Common myeloid progenitor, CD34-positive (primary cell): ENCODE measurements around the gene VPS8.
"Not testable (repeated sequence)": the region's sequence is repeated elsewhere in the genome, so short reads cannot be mapped to it uniquely, and the experiment has no call there.

Source experiments
- CTCF ChIA-PET: fragments of 350-600 bp; sonication (Branson Sonifier 250); formaldehyde crosslinking; loops from one replicate; lab custom pipeline; 2021; ENCODE audit warnings: antibody characterized with exemption; lab: Charles Lee
- POLR2A ChIA-PET: fragments of 350-600 bp; sonication (Branson Sonifier 250); formaldehyde crosslinking; loops from one replicate; lab custom pipeline; 2021; ENCODE audit warnings: antibody characterized with exemption; lab: Charles Lee
- DNase-seq, 3 donors: peaks; one replicate each; pipeline versions ENCODE4 v3.0.0 to v3.0.0-alpha.2; 2013
- H3K27ac ChIP-seq, 2 experiments: 1 replicate in 1 of 2; 2 replicates in 1 of 2; pipeline ENCODE4 v1.7.0; 2013; ENCODE audit warnings: inconsistent platforms in 2 of 2, low read length in 2 of 2, mild to moderate bottlenecking in 2 of 2, low read depth in 1 of 2, moderate library complexity in 1 of 2; ENCODE audit not compliant: severe bottlenecking in 2 of 2, insufficient read depth in 1 of 2, poor library complexity in 1 of 2
- H3K27me3 ChIP-seq, 5 experiments: replicated peaks in 2 of 5; 1 replicate in 3 of 5; 2 replicates in 2 of 5; pipeline versions ENCODE4 v1.6.1 to v1.7.0; 2013; ENCODE audit warnings: low read length in 4 of 5, mild to moderate bottlenecking in 2 of 5, moderate library complexity in 2 of 5, inconsistent platforms in 1 of 5; ENCODE audit not compliant: insufficient read depth in 5 of 5, control insufficient read depth in 4 of 5
- H3K36me3 ChIP-seq, 4 experiments: 1 replicate in 2 of 4; 2 replicates in 2 of 4; pipeline versions ENCODE4 v1.6.1 to v1.7.0; 2013; ENCODE audit warnings: low read length in 3 of 4, control low read depth in 1 of 4, mild to moderate bottlenecking in 1 of 4; ENCODE audit not compliant: control insufficient read depth in 4 of 4, insufficient read depth in 4 of 4
- H3K4me1 ChIP-seq, 4 experiments: 1 replicate in 3 of 4; 2 replicates in 1 of 4; pipeline versions ENCODE4 v1.6.1 to v1.7.1; 2013; ENCODE audit warnings: low read length in 3 of 4, mild to moderate bottlenecking in 3 of 4, control low read depth in 1 of 4, inconsistent platforms in 1 of 4, moderate library complexity in 1 of 4; ENCODE audit not compliant: control insufficient read depth in 4 of 4, insufficient read depth in 4 of 4; ENCODE audit errors: control extremely low read depth in 1 of 4
- H3K4me3 ChIP-seq, 7 experiments: 1 replicate in 4 of 7; 2 replicates in 3 of 7; pipeline versions ENCODE4 v1.5.1 to v1.7.0; 2013; ENCODE audit warnings: mild to moderate bottlenecking in 7 of 7, low read length in 6 of 7, moderate library complexity in 6 of 7, inconsistent platforms in 2 of 7, low read depth in 2 of 7, control low read depth in 1 of 7; ENCODE audit not compliant: insufficient read depth in 4 of 7, control insufficient read depth in 1 of 7; ENCODE audit errors: extremely low read depth in 1 of 7
- H3K9me3 ChIP-seq, 5 experiments: 1 replicate in 4 of 5; 2 replicates in 1 of 5; pipeline versions ENCODE4 v1.6.1 to v1.7.1; 2013; ENCODE audit warnings: low read length in 4 of 5, mild to moderate bottlenecking in 2 of 5, inconsistent platforms in 1 of 5, low read depth in 1 of 5, moderate library complexity in 1 of 5; ENCODE audit not compliant: control insufficient read depth in 4 of 5, insufficient read depth in 2 of 5; ENCODE audit errors: control extremely low read depth in 1 of 5
- WGBS: methylation state at CpG from one replicate; pipeline ENCODE4 v1.1.5; 2013; ENCODE audit not compliant: insufficient coverage; 5-methylcytosine and 5-hydroxymethylcytosine counted together

Gene VPS8

DNA sequence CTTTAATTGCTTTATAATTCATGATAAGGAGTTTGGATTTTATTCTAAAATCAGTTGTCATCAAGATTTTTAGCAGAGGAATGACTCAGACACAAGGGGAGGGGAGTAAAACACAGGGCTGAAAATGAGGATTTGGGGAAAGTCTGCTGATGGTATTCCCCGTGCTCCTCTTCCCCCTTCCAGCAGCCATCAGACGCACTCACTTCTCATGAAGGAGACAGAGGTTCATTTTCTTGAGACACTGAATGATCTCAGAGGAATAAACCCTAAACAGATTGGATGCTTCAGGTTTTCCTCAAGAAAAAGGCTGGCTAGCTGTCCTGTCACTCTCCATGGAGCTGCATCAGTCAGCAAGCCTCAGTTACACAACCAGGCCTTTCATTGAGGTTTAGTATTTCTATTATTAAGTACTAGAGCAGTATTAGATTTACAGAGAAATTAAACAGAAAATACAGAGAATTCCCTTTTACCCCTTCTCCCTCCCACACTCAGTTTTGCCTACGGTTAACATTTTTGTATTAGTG lies 174.5 kb downstream of the VPS8 start:
- peaks cover 0 to 3% (median 0%) of the 10 kb centered on the region in 5 experiments for H3K9me3 ChIP-seq
- H3K27me3 ChIP-seq: no peaks in the 10 kb centered on the region
- peaks cover 0 to 9% (median 1%) of the 10 kb centered on the region in 4 experiments for H3K4me1 ChIP-seq
- no peak for DNase-seq
- ChIA-PET POLR2A (no interaction called here), CTCF (interaction anchor here (1.4 kb wide), 1 partner anchor 12 kb away, joined by 3 read pairs; no protein-coding TSS in a partner anchor)
- WGBS: 100% methylated on average over 2 of the region's 3 CpGs
- peaks cover 15 to 33% (median 24%) of the 10 kb centered on the region in 4 experiments for H3K36me3 ChIP-seq
- H3K27ac ChIP-seq: no peak overlapping the region
- H3K4me3 ChIP-seq: no peak overlapping the region

DNA sequence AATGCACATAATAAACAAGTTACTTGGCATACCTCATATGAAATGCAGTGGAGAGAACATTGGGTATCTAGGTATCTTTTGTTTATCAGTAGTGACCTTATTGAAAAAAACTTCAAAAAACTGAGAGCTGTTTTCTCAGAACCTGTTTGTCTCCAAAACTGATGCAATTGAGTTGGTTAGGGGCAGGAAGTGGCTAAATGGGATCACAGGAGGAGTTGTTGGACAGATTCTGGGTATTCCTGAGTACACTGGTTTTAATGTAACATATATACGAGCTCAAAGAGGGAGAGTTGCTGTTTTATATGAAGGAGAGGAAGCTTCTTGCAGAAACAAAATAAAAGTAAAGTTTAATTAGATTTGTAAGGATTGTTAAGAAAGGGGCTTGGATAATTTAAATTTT lies 181.4 kb downstream of the VPS8 start:
- CTCF ChIA-PET: no interaction called here
- WGBS: 100% methylated on average over 1 of the region's 1 CpG

DNA sequence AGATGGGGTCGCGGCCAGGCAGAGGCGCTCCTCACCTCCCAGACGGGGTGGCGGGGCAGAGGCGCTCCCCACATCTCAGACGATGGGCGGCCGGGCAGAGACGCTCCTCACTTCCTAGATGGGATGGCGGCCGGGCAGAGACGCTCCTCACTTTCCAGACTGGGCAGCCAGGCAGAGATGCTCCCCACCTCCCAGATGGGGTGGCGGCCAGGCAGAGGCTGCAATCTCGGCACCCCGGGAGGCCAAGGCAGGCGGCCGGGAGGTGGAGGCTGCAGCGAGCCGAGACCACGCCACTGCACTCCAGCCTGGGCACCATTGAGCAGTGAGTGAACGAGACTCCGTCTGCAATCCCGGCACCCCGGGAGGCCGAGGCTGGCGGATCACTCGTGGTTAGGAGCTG lies 191.9 kb downstream of the VPS8 start:
- POLR2A ChIA-PET, H3K4me1 ChIP-seq, H3K9me3 ChIP-seq, CTCF ChIA-PET, H3K27ac ChIP-seq, DNase-seq, H3K4me3 ChIP-seq, H3K27me3 ChIP-seq: not testable (repeated sequence)
- 100% methylated on average over 2 of the region's 28 CpGs for WGBS
- H3K36me3 ChIP-seq: peaks cover 20 to 65% (median 34%) of the 10 kb centered on the region in 4 experiments

More for the DNA sequence above, 181.4 kb downstream of the VPS8 start:
- H3K4me1 ChIP-seq: no peaks in the 10 kb centered on the region
- no peak overlapping the region for H3K27ac ChIP-seq
- H3K36me3 ChIP-seq: peaks cover 23 to 47% (median 35%) of the 10 kb centered on the region in 4 experiments
- peaks cover 0 to 2% (median under 1%) of the 10 kb centered on the region in 5 experiments for H3K9me3 ChIP-seq
- POLR2A ChIA-PET: no interaction called here
- no peak for DNase-seq
- H3K27me3 ChIP-seq: no peaks in the 10 kb centered on the region
- H3K4me3 ChIP-seq: no peak overlapping the region

DNA sequence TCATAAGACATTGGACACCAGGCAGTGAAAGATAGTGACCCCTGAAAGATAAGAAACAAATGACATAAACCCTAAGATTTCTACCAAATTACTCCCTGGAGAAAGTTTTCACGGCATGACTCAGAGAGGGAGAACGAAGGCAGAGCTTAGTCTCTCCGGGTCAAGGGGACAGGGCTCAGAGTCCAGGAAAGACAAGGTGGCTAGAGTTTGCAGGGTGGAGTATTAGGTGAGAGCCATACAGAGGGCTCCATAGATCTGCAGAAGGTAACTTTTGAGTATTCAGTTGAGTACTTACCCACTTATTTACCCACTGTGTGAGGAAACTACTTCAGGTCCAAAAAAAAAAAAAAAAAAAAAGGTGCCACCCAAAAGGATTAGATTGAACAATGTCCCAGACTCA lies 197.7 kb downstream of the VPS8 start:
- Histone ChIP-seq H3K4me1 (peaks cover 0 to 2% (median 0%) of the 10 kb centered on the region in 4 experiments), H3K27ac (no peak overlapping the region), H3K36me3 (peaks cover 11 to 60% (median 25%) of the 10 kb centered on the region in 4 experiments), H3K27me3 (no peaks in the 10 kb centered on the region), H3K4me3 (no peak overlapping the region), H3K9me3 (peaks cover 5 to 40% (median 20%) of the 10 kb centered on the region in 5 experiments)
- WGBS: no CpG with 5 or more reads among the region's 3 CpGs
- CTCF ChIA-PET: no interaction called here
- POLR2A ChIA-PET: no interaction called here
- no peak for DNase-seq

DNA sequence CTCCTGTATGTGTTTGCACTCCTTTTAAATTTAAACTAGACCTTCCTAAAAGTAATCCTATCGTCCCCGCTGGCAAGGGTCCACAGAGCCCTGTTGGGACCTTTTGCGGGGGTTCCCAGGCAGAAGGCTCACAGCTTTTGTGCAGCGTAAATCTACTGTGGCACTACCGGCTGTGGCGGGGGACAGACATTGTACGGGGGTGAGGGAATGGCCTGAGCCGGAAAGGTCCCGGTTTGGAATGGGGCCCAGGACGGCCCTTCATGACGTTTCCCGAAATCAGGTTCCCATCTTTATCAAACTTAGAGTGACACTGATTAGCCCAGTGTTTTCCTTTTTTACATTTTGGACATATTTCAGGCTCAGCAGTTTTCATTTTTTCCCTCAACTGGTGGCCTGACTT lies 205.6 kb downstream of the VPS8 start:
- peaks cover 0 to 26% (median 9%) of the 10 kb centered on the region in 5 experiments for H3K9me3 ChIP-seq
- H3K4me1 ChIP-seq, H3K27me3 ChIP-seq, H3K27ac ChIP-seq, CTCF ChIA-PET, POLR2A ChIA-PET, DNase-seq, H3K4me3 ChIP-seq: not testable (repeated sequence)
- H3K36me3 ChIP-seq: peaks cover 5 to 44% (median 12%) of the 10 kb centered on the region in 4 experiments
- 100% methylated on average over 6 of the region's 12 CpGs for WGBS

DNA sequence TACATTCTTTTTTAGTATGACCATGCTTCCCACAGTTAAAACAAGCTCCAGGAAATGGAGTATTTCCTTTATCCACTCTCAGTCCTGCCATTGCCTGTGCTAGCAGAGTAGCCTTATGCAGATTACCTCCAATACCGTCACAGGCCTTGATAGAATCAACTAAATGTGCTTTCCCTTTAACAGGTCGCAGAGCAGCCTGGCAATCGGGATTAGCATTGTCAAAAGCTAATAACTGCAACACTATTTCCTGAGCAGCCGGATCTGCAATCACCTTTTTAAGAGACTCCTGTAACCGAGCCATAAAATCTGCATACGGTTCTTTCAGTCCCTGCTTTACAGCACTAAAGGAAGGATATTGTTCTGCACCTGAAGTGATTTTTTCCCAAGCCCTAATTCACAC lies 206.0 kb downstream of the VPS8 start:
- H3K4me3 ChIP-seq, CTCF ChIA-PET, DNase-seq, H3K4me1 ChIP-seq, H3K27me3 ChIP-seq, POLR2A ChIA-PET, H3K27ac ChIP-seq: not testable (repeated sequence)
- 98% methylated on average over 6 of the region's 6 CpGs for WGBS
- Histone ChIP-seq H3K9me3 (peaks cover 0 to 22% (median 9%) of the 10 kb centered on the region in 5 experiments), H3K36me3 (peaks cover 5 to 40% (median 11%) of the 10 kb centered on the region in 4 experiments)

DNA sequence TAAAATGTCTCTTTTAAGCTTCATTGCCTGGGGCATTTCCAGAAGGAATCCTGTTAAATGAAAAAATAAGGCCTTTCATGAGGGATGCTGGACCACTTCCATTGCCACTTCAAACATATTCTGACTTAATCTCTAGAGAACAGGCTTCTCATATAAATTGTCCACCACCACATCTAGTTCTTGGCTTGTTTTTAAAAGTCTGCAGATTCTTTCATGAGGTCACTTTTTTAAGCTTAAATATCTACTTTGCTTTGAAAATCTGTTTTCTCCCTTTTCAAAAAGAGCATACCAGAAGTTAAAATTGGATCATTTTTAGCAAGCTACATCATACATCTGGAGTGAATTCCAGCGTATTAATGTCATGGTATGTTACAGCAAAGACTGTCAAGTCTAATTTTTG lies 209.3 kb downstream of the VPS8 start:
- H3K4me3 ChIP-seq: no peak overlapping the region
- 100% methylated on average over 1 of the region's 1 CpG for WGBS
- no peaks in the 10 kb centered on the region for H3K27me3 ChIP-seq
- ChIA-PET POLR2A (no interaction called here), CTCF (interaction anchor here (1.3 to 1.6 kb wide), 2 partner anchors 8 to 20 kb away, joined by 3 read pairs; no protein-coding TSS in a partner anchor)
- H3K9me3 ChIP-seq: peaks cover 0 to 19% (median 9%) of the 10 kb centered on the region in 5 experiments
- no peak for DNase-seq
- peaks cover 0 to 17% (median 4%) of the 10 kb centered on the region in 4 experiments for H3K4me1 ChIP-seq
- no peak overlapping the region for H3K27ac ChIP-seq
- H3K36me3 ChIP-seq: peaks cover 2 to 23% (median 13%) of the 10 kb centered on the region in 4 experiments
